B cell (primary cell): Measurements from ENCODE around the gene CD247. TPM values are rescaled to one million over a fixed set of nuclear protein-coding genes. Genes with fewer than 3 reads are reported as not detected.

Source experiments
- ATAC-seq: fragments of 200-7000 bp; cut with Tn5 transposase; one replicate; pipeline ENCODE4 v1.10.0; 2021; ENCODE audit warnings: low read depth, mild to moderate bottlenecking, moderate number of reproducible peaks, moderate library complexity
- CTCF ChIA-PET: fragments of 350-600 bp; sonication (Branson Sonifier 250); formaldehyde crosslinking; loops from one replicate; lab custom pipeline; 2021; ENCODE audit warnings: antibody characterized with exemption, inconsistent platforms; lab: Charles Lee
- POLR2A ChIA-PET: fragments of 350-600 bp; sonication (Branson Sonifier 250); formaldehyde crosslinking; loops from one replicate; lab custom pipeline; 2021; ENCODE audit warnings: antibody characterized with exemption; lab: Charles Lee
- DNase-seq: peaks from one replicate; pipeline ENCODE4 v3.0.0; 2013
- H2AFZ ChIP-seq: 2 replicates; pipeline ENCODE4 v1.6.1; 2012; ENCODE audit warnings: mild to moderate bottlenecking, low read depth, low read length; ENCODE audit not compliant: insufficient read depth, poor library complexity, severe bottlenecking
- H3K27ac ChIP-seq, 2 donors: 1 replicate in 1 of 2; 2 replicates in 1 of 2; pipeline ENCODE4 v1.5.1; 2012 to 2013; ENCODE audit warnings: low read length in 2 of 2, mild to moderate bottlenecking in 2 of 2, moderate library complexity in 1 of 2
- H3K27me3 ChIP-seq, 4 experiments: fragments of 200-600 bp in 1 of 4; sonication (generic) in 1 of 4; replicated peaks in 1 of 4; 1 replicate in 2 of 4; 2 replicates in 2 of 4; pipeline versions ENCODE4 v1.6.1 to v1.7.0; 2013 to 2016; ENCODE audit warnings: low read length in 3 of 4, mild to moderate bottlenecking in 2 of 4, mixed read lengths in 1 of 4, moderate library complexity in 1 of 4; ENCODE audit not compliant: insufficient read depth in 4 of 4, control insufficient read depth in 3 of 4; ENCODE audit errors: control extremely low read depth in 1 of 4
- H3K36me3 ChIP-seq, 2 experiments: replicated peaks in 1 of 2; 1 replicate in 1 of 2; 2 replicates in 1 of 2; pipeline versions ENCODE4 v1.6.1 to v1.7.1; 2013; ENCODE audit warnings: low read length in 1 of 2; ENCODE audit not compliant: insufficient read depth in 2 of 2, control insufficient read depth in 1 of 2; ENCODE audit errors: control extremely low read depth in 1 of 2, extremely low read depth in 1 of 2
- H3K4me1 ChIP-seq, 2 donors: fragments of 200-600 bp in 1 of 2; sonication (generic) in 1 of 2; 1 replicate in 1 of 2; 2 replicates in 1 of 2; pipeline versions ENCODE4 v1.5.1 to v1.6.1; 2013 to 2017; ENCODE audit warnings: low read length in 2 of 2; ENCODE audit not compliant: control insufficient read depth in 2 of 2, insufficient read depth in 2 of 2
- H3K4me2 ChIP-seq: replicated peaks from 2 replicates; pipeline ENCODE3; 2012; ENCODE audit warnings: mild to moderate bottlenecking, low read depth, low read length; ENCODE audit not compliant: poor library complexity, severe bottlenecking
- H3K4me3 ChIP-seq, 5 experiments: fragments of 200-600 bp in 1 of 5; sonication (generic) in 1 of 5; 1 replicate in 3 of 5; 2 replicates in 2 of 5; pipeline versions ENCODE4 v1.5.1 to v1.7.0; 2011 to 2016; ENCODE audit warnings: low read length in 4 of 5, mild to moderate bottlenecking in 4 of 5, low read depth in 2 of 5, control low read depth in 1 of 5, moderate library complexity in 1 of 5; ENCODE audit not compliant: insufficient read depth in 1 of 5; ENCODE audit errors: control extremely low read depth in 1 of 5, extremely low read depth in 1 of 5
- H3K79me2 ChIP-seq: fragments of 200-600 bp; sonication (generic); one replicate; pipeline ENCODE4 v1.6.0; 2016; ENCODE audit warnings: low read length; ENCODE audit not compliant: control insufficient read depth, insufficient read depth
- H3K9ac ChIP-seq: fragments of 200-600 bp; sonication (generic); 2 replicates; pipeline ENCODE4 v1.6.1; 2017; ENCODE audit warnings: mild to moderate bottlenecking, low read length, moderate library complexity
- H3K9me3 ChIP-seq, 3 donors: one replicate each; pipeline versions ENCODE4 v1.6.1 to v1.7.1; 2013; ENCODE audit warnings: low read length in 2 of 3; ENCODE audit not compliant: control insufficient read depth in 2 of 3, insufficient read depth in 1 of 3; ENCODE audit errors: control extremely low read depth in 1 of 3
- H4K20me1 ChIP-seq: 2 replicates; pipeline ENCODE4 v1.6.0; 2012; ENCODE audit warnings: mild to moderate bottlenecking, low read length; ENCODE audit not compliant: insufficient read depth, control insufficient read depth, poor library complexity, severe bottlenecking
- H3K27ac Mint-ChIP-seq: one replicate; pipeline ENCODE4 v1.8.0; 2021; ENCODE audit warnings: mixed read lengths
- H3K27me3 Mint-ChIP-seq: one replicate; pipeline ENCODE4 v1.8.0; 2021; ENCODE audit warnings: mixed read lengths
- H3K4me1 Mint-ChIP-seq: one replicate; pipeline ENCODE4 v1.8.0; 2021; ENCODE audit warnings: mixed read lengths
- H3K4me3 Mint-ChIP-seq: one replicate; pipeline ENCODE4 v1.8.0; 2021; ENCODE audit warnings: mixed read lengths
- H3K9me3 Mint-ChIP-seq: one replicate; pipeline ENCODE4 v1.8.0; 2022; ENCODE audit warnings: mixed read lengths; ENCODE audit not compliant: insufficient read depth
- CTCF ChIP-seq: fragments of 200-600 bp; IDR thresholded peaks from one replicate; pipeline ENCODE4 v1.8.0; 2022; ENCODE audit warnings: antibody characterized with exemption, mild to moderate bottlenecking
- EZH2 ChIP-seq: IDR thresholded peaks from 2 replicates; pipeline ENCODE4 v1.6.1; 2012; ENCODE audit warnings: borderline replicate concordance, low read depth, mild to moderate bottlenecking, moderate library complexity, low read length; ENCODE audit not compliant: insufficient read depth, poor library complexity, severe bottlenecking
- WGBS: methylation state at CpG from one replicate; pipeline ENCODE4 v1.1.5; 2013; ENCODE audit warnings: missing lambda C conversion rate; ENCODE audit not compliant: insufficient coverage; 5-methylcytosine and 5-hydroxymethylcytosine counted together
- intact Hi-C: fragments of 100-400 bp; cut with micrococcal nuclease; formaldehyde crosslinking; loops from one replicate; pipeline ENCODE4 v1.10.0; 2022
- polyA plus RNA-seq: library from polyadenylated mRNA; depleted of rRNA; stranded (reverse); fragments of >200 nt; gene quantifications from 2 replicates; pipeline ENCODE4 v1.2.3, GENCODE V29; 2012
- total RNA-seq, 2 donors: library from RNA; stranded (reverse); fragments of 120-200 nt in 1 of 2; gene quantifications; 1 replicate in 1 of 2; 2 replicates in 1 of 2; pipeline versions ENCODE4 v1.2.3 to v1.2.4, GENCODE V29; 2013 to 2022

The CD247 gene
- total and polyA plus RNA-seq, 2 donors (not counting 1 experiment from before 2014, with no cell fraction given), result 2.5 to 10.8 TPM

- Histone ChIP-seq H3K4me3 (no peak overlapping the region), H3K36me3 (no peaks in the 10 kb centered on the region), H2AFZ (no peak overlapping the region), H3K9me3 (peaks cover 0 to 13% (median 0%) of the 10 kb centered on the region in 3 donors), H3K9ac (no peak overlapping the region), H3K4me1 (peaks cover 46 to 58% of the 10 kb centered on the region in 2 donors), H3K27ac (no peak overlapping the region), H4K20me1 (no peaks in the 10 kb centered on the region), H3K4me2 (no peak overlapping the region), H3K27me3 (peaks cover 0 to 19% (median 5%) of the 10 kb centered on the region in 4 experiments), H3K79me2 (no peaks in the 10 kb centered on the region)
- no peak for DNase-seq
- Mint-ChIP-seq H3K27me3 (peaks cover 5% of the 10 kb centered on the region), H3K9me3 (no peaks in the 10 kb centered on the region), H3K4me3 (no peak overlapping the region), H3K27ac (no peak overlapping the region), H3K4me1 (peaks cover 69% of the 10 kb centered on the region)
- ChIA-PET CTCF (interaction anchor here (0.5 kb wide), 1 partner anchor 168 kb away, joined by 4 read pairs; no protein-coding TSS in a partner anchor), POLR2A (no interaction called here)
- WGBS, result 90% methylated on average over 4 of the region's 4 CpGs
- no peak for ATAC-seq
- intact Hi-C loops, result loop anchor here (10.0 kb wide), 1 partner anchor 111 kb away; no protein-coding TSS in a partner anchor
- TF ChIP-seq EZH2, result no peak
- no peak for TF ChIP-seq CTCF
Observed at GRCh38 chr1:167435484-167435883, 82.8 kb downstream of the CD247 start.

GRCh38 chr1:167434306-167434705 lies 84.0 kb downstream of the CD247 start:
- H3K4me1 Mint-ChIP-seq, result peaks cover 73% of the 10 kb centered on the region
- no peak overlapping the region for H3K27ac Mint-ChIP-seq
- TF ChIP-seq EZH2 (no peak), CTCF (no peak)
- no peak overlapping the region for H3K4me3 Mint-ChIP-seq
- Histone ChIP-seq H3K79me2 (no peaks in the 10 kb centered on the region), H3K4me3 (no peak overlapping the region), H3K27ac (no peak overlapping the region), H3K9ac (no peak overlapping the region), H3K27me3 (peaks cover 0 to 14% (median 5%) of the 10 kb centered on the region in 4 experiments), H4K20me1 (no peaks in the 10 kb centered on the region), H3K9me3 (peaks cover 0 to 13% (median 0%) of the 10 kb centered on the region in 3 donors), H3K4me2 (no peak overlapping the region), H2AFZ (no peak overlapping the region), H3K36me3 (no peaks in the 10 kb centered on the region), H3K4me1 (peaks cover 52 to 64% of the 10 kb centered on the region in 2 donors)
- CTCF ChIA-PET, result interaction anchor here (1.0 to 6.1 kb wide), 4 partner anchors 8 to 166 kb away, joined by 3 to 51 read pairs (median 4); no protein-coding TSS in a partner anchor
- POLR2A ChIA-PET, result no interaction called here
- intact Hi-C loops, result loop anchor here (5.0 to 10.0 kb wide), 2 partner anchors 110 to 212 kb away; partner anchors contain the start of gene POU2F1
- ATAC-seq (no peak), DNase-seq (no peak)
- no peaks in the 10 kb centered on the region for H3K9me3 Mint-ChIP-seq
- H3K27me3 Mint-ChIP-seq, result peaks cover 5% of the 10 kb centered on the region
- WGBS, result 96% methylated on average over 3 of the region's 6 CpGs
